NCI-H146 (cell line): ENCODE data around the gene NSD1.

Experiments used
- DNase-seq: peaks from one replicate; lab custom pipeline; 2025; lab: John Stamatoyannopoulos, UW

Gene NSD1

DNA sequence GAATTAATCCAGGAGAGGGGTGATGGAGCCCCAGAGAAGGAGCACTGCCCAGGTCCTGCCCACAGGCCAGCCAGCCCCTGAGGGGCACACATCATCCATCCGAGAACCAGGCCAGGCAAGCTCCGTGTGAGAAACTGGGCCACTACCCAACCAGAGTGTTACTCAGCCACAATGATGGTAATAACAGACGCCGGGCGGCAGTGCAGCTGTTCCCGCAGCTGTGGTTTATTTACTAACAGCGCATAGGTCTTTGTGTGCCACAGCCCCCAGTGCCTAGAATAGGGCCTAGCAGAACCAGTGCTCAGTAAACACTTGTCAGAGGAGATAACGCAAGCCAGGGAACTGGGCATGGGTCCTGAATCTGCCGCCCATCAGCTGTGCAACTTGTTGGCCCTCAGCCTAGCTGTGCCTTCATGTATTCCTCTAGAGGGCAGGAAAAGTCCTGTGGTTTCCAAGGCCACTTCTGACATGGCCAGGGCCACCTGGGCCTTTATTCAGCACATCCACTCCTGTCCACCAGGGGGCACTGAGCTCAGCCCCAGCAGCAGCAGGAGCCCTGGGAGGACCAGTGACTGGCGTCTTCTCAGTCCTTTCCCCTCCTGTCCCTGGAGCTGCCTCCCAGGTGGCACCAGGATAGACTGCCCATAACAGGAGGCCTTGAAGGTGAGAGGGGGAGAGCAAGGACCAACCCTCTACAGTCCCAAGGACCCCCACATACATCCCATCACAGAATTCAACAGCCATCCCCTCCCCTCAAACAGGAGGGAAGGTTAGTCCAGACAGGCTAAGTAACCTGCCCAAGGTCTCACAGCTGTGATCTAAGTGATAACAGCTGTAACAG is 176.0 kb downstream of the NSD1 start:
- peak; percentile 61 for DNase-seq

DNA sequence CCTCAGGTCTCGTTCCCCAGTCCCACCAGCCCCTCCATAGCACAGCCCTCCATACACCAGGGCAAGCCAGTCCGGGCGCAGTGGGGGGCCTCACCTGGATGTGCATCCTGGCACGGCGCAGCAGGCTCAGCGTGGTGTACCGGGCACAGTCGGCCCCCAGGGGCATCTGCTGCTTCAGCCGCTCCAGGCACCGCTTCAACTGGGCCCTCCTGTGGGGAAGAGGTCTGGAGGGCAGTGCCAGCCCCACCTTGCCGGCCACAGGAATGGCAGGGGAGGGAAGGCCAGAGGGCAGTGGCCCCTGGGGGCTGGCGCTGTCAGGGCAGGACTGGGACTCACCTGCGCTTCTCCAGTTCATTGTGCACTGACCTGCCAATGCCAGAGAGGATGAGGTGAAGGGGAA is 176.8 kb downstream of the NSD1 start:
- peak; percentile 15 for DNase-seq

DNA sequence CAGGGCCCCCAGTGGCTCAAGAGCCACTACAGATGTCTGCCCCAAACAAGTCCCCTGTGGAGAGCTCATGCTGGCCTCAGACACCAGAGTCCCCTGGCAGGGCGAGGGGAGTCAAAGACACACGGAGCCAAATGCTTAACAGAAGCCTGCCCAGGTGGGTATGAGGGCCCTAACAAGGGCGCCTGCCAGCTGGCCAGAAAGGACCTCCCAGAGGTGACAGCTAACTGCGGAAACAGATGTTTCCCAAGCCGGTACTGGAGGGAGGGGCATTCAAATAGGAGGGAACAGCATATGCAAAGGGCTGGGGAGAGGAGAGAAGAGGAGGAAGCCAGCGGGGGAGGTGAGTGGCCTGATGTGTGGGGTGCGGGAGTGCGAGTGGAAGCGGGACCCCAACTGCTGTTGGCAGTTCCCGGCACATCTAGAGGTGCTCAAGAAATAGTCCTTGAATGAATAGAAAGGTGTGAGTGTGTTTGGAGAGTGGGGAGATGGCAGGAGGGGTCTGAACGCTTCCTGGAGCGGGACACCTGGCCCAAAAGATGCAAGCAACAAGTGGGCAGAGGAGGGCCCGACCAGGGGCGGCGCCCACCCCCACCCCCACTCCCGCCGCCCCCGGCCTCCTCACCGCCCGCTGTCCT is 177.3 kb downstream of the NSD1 start:
- peak; percentile 42 for DNase-seq

DNA sequence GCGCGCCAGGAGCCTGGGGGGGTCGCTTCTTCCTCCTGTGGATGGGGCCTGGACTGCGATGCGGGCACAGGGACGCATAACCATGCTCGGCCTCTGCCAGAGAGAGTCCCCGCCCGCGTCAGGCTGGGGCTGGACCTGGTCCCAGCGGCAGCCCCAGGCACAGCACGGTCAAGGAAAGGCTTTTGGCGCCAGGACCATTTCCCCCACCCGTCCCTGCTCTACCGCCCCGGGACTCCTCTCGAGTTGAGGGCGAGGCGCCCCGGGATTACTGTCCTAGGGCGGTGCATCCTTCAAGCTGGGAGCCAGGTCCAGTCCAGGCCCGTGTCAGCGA is 177.8 kb downstream of the NSD1 start:
- no peak for DNase-seq

DNA sequence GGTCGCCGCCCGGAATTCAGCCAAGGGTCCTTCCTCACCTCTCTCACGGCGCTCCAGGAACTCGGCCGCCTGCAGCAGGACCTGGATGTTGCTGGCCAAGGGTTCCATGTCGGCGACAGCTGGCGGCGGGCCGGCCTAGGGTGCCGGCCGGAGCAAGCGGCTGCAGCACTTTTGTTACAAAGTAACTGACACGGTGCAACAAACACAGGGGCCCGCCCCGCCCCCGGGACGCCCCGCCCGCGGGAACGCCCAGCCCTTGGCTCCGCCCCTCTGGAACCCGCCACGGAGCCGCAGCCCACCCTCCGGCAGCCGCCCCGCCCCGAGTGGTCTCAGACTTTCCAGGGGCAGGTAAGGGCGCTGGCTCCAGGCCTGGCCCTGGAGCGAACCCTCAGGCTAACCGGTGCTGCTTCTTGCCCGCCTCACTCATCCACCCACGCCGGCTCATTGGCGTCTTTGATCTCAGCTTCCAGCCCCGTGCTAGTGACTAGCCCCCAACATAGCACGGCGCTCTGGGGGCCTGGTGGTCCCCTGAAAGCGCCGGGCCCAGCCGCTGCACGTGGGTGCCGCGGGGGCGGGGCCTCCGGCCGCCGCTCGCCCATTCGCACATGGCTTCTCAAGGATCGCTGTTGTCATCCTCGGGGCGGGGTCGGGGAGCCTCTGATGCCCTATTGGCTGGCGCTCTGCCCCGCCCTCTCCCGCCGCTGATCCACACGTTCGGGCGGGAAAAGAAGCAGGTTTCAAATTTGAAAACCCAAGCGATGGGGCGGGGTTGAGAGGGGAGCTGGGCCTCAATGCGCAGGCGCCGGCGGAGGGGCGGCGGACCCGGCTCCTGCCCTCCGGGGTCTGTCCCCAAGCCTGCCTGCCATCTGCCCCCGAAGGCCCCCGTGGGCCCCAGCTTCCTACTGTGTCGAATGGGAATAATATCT is 178.4 kb downstream of the NSD1 start, which contains the start of gene MXD3:
MXD3 (minus strand) TSS at position 176 of the 926 bp plus-strand sequence; CDS start at position 108, 68 bp downstream.
- peak; percentile 95 for DNase-seq

DNA sequence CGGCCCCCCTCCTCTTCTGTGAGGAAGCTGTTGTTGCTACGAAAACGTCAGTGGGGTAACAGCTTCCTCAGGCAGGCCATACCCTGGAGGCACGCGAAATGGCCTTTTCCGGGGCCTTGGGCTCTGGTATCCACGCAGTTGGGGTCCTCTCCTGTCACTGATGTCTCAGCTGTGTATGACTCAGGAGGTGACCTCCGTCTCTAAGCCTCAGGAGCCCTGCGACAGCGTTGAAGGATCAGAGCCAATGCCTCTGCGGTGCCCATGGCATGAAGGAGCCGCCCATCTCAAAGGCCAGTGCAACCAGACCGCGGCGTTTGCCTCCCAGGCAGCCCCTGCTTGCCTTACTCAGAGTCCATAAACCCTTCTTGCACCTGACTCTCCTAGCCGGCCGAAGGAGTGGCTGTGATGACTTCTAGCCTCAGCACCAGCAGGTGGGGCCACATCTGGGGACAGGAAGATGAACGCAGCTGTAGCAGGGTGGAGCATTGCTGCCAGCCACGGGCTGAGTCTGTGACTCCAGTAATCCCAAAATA is 179.1 kb downstream of the NSD1 start:
- peak; percentile 76 for DNase-seq

DNA sequence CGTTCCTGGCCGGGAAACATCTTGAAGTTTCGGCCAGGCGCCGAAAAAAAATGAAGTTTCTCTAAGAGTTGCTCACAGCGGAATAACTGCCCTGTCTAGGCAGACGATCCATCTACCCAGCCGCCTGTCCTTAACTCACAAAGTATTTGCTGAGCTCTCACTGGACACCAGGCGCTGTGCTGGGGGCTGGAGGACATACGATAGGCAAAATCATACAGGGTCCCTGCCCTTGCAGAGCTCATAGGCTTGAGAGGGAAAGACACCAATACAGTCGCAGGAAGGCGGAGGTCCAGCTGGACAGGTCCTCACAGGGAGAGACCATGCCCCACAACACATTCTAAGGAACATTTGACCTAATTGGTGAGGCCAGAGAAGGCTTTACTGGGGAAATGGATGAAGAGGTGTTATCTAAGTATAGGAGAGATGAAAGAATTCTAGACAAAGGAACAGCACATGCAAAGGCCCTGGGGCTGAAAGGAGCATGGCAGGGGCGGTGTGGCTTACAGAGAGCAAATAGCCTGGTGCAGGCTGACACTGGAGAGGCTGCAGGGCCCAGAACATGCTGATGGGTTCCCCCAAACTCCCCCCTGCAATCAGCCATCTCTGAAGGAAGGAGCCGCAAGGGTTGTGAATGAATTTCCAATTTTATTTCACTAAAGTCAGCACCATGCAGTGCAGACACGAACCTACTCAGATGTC is 180.1 kb downstream of the NSD1 start:
- DNase-seq = no peak

DNA sequence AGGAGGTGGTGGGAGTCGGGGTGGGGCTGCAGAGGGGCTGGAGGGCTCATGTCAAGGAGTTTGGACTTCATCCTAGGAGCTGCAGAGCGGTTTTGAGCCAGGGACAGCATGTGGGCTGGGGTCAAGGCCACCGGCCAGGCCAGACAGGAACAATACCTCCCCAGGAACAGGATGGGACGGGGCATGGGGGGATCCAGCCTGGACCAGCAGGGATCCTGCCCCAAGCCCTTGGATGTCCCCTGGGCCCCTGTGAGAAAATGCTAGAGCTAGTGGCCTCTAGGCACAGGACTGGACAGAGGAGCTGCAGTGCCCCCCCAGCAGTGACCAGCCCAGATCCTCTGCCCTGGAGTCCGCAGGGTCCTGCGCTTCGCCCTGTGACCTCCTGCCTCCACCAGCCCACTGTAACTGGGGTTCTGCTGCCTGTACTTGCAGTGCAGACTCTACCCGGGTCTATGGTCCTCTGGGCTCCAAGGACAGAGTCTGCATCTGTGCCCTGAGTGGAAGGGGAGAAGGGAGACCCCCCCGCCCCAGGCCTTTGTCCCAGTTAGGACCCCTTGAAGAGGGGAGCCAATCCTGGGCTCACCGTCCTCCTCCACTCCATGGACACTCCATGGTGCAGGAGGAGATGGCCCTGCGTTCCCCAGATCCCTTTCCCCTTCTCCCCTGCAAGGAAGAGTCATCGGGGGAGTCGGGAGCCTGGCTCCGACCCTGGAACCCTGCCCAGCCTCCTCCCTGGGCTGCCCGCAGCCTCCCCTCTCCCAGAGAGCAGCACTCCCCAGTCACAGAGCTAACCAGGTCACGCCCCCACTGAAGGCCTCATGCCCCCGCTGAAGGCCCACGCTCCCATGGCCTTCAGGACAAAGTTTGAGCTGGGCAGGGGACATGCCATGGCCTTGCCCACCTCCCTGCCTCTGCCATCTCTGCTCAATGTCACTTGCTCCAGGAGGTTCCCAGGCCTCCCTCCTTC is 181.1 kb downstream of the NSD1 start:
- DNase-seq = no peak

DNA sequence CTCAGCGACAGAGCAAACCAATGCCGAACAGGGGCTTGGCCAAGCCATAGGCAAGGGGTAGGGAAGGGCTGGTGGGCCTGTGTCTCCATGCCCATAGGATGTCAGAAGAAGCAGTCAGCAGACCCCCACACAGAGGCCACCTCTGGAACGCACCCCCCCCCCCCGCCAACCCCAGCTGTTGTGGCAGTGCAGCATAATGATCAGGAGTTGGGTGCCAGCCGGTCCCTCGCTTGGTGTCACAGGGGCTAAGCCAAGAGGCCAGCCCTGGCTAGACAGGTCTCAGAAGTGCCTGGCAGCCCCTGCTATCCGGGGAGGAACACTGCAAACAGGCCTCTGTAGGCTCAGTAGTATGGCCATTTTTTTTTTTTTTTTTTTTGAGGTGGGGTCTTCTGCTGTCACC is 181.8 kb downstream of the NSD1 start:
- no peak for DNase-seq

DNA sequence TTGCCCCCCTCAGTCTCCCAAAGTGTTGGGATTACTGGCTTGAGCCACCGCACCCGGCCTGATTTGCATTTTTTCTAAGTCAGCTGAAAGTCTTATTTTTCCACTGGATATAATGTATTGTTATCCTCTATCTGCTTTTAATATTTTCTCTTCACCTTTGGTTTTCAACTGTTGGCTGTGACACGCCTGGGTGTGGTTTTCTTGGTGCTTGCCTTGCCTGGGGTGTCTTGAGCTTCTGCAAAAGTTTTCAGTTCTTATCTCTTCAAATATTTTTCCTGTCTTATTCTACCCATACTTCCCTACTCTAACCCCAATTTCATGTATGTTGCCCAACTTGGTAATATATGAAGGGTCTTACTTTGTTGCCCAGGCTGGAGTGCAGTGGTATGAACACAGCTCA is 182.4 kb downstream of the NSD1 start:
- DNase-seq = no peak

DNA sequence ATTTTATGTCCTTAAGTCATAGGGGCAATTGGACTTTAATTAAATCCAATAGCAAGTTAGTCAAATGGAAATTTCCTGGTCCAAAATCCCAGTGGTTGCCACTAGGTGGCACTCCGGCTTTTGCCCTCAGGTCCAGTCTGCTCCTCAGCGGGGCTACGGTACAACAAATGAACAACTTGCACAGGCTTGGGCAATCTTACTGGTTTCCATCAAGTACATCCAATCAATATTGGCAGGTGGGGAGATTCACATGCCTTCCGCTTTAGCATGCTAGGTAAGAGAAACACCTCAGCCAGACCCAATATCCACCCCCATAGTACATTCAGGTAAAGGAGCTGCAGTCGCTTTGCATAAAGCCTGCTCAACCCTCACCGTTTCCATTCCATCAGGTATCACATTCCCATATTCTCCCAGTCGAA is 184.4 kb downstream of the NSD1 start:
- DNase-seq = peak; percentile 63

DNA sequence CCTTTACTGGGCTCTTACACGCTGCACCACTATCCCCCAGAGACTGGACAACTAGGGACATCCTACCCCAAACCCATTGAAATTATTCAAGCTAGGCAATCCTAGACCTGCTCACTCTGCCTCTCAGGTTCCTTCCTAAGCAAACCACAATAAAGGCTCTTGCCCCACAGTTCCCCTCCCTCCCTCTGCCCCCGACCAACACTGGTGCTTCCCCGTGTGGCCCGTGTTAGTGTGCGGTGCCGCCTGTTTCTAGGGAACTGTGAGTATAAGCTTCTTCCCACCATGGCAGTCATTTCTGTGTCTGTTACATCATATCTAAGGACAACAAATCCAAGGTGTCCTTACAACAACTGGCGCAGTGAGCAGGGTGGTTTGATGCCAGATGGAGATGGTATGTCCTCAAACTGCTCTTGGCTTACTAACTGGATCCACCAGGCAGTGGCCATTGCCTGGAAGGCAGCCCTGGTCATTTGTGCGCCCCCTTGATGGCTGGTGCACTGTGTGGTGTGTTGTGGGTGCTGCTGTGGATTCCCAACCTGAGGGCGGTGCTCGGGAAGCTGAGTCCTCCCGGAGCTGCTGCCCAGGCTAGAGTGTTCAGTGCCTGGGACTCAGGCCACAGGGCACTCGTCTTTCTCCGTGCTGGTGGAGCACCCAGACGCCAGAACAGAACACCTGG is 186.5 kb downstream of the NSD1 start:
- DNase-seq = no peak

DNA sequence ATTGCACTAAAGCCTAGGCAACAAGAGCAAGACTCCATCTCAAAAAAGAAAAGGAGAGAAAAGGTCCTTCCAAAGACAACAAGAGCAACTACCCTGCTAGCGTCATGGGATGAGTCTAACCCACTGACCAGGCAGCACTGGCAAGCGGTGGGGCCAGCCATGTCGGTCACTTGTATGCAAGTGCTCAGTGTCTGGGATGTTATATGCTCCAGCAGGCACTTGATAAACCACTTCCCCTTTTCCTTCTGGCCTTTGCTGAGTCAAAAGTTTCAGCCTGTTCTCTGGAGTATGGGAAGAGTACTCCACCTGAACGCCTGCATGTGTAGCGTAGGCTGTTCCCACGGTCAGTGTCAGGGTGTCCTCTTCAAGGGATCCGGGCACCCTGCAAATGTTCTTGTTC is 187.3 kb downstream of the NSD1 start:
- DNase-seq = no peak

DNA sequence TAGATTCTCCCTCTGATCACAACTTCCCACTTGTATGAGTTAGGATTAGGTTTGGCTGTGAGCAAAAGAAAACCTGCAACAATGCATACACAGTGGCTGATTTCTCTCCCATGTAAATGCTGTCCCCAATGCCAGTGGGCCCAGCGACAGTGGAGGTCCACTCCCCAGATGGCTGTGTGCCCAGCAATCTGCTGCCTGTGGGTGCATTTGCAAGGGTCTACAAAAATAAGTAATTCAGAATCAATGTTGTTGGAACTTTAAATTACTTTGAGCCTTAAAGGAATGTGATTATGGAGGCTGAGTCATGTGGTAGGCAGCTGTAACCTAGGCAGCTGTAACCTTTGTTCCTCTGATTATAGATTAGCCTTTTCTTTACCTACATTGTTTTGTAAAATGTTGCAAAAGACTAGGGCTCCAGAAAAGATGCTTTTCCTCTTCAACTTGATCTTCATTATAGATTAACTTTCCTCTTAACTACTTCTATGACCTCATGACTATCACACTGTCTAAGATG is 192.4 kb downstream of the NSD1 start:
- DNase-seq = no peak

DNA sequence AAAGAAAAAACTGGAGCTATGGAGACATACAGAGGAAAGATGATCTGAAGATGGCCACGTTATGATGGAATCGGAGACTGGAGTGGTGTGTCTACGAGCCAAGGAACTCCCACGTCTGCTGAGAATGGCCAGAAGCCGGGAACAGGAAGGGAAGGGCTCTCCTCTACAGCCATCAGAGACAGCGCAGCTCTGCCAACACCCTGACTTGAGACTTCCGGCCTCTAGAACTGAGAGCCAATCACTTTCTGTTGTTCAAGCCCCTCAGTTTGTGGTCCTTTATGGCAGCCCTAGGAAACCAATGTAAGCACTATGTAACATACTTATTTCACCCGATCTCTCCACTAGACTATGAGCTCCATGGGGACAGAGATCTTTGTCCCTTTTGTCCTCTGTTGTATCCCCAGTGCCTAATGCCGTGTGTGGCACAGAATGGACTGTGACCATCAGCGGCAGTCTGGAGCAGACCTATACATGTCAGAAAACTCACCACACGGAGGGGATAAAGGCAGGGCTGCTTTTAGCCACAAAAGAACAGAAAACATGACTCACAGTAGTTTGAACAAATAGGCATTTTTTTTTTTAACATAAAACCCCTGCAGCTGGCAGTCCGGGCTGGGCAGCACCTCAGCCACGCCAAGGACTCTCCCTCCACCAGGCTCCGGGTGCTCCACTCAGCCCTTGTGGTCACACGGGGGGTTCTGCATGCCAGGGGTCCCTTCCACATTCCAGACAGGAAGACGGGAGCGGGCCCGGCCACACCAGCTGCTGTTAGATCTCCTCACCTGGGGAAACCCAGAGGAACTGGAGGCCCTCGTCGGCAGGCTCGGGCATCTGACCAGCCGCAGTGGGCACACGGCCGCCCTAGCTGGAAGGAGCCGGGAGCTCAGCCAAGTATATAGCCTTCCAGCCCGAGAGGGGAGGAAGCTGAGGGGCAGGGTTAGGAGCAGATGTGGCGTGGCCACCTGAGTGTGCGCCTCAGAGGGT is 194.3 kb downstream of the NSD1 start:
- DNase-seq = no peak

DNA sequence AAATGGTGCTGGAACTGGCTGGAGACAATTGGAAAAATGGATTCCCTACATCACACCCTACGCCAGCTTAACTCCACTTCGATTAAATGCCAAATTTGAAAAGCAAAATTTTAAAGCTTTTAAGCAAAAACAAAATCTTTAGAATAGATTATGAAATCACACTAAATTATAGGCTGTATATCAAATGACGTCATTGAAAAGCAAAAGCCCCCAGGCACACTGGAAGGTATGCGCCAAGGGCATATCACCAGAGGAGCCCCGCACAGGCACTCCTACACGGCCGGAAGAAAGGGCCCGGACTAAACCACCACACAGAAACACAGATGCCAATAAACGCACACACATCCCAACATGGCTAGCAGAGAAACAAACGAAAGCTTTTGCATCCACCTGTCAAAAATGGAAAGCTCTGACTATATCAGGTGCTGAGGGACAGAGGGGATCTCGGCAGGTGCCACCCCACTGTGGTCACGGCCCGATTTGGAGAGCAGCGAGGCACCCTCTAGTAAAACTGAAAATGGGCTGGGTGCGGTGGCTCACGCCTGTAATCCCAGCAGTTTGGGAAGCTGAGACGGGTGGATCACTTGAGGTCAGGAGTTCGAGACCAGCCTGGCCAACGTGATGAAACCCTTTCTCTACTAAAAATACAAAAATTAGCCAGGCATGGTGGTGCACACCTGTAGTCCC is 195.1 kb downstream of the NSD1 start:
- no peak for DNase-seq

DNA sequence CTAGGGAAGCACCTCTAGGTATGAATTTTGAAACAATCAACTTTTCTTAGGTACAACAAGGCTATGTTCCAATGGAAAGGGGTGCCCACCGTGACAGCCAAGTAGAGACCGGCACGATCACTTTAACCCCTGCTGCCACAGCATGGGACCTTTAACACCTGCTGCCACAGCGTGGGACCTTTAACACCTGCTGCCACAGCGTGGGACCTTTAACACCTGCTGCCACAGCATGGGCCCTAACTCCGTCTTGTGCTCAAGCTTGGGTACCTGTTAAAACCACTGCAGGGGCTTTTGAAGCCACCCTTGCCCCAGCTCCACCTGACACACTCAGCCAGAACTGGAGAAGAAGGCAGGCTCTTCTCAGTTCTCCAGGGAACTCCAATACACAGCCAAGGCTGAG is 196.3 kb downstream of the NSD1 start:
- peak; percentile 49 for DNase-seq
